IMR-90 (cell line): ENCODE results near the gene CYREN. TPM values are rescaled to one million over a fixed set of nuclear protein-coding genes. Genes with fewer than 3 reads are reported as not detected.

Experiments used
- ATAC-seq: fragments of 200-7000 bp; cut with Tn5 transposase; 2 replicates; pipeline ENCODE4 v1.9.1; 2020; ENCODE audit warnings: low read depth, mild to moderate bottlenecking, moderate library complexity
- BruUV-seq: library from RNA; stranded (reverse); fragments of 400-500 nt; replicated peaks from 2 replicates; lab custom pipeline; 2021; lab: Mats Ljungman, UMichigan
- CTCF ChIA-PET: fragments of 300-600 bp; formaldehyde crosslinking; extraction: SDS; loops from one replicate; lab custom pipeline; 2021; ENCODE audit warnings: antibody characterized with exemption; lab: Yijun Ruan, JAX
- POLR2A ChIA-PET: fragments of 300-600 bp; sonication (Branson Sonifier 250); formaldehyde crosslinking; loops from one replicate; lab custom pipeline; 2022; ENCODE audit warnings: antibody characterized with exemption; ENCODE audit not compliant: unreplicated experiment; lab: Charles Lee
- DNase-seq: peaks from one replicate; pipeline ENCODE4 v3.0.0; 2013
- H2AFZ ChIP-seq: replicated peaks from 2 replicates; pipeline ENCODE3; 2013; ENCODE audit warnings: low read length, mild to moderate bottlenecking; ENCODE audit not compliant: poor library complexity
- H2AK5ac ChIP-seq: 2 replicates; pipeline ENCODE4 v1.6.1; 2013; ENCODE audit warnings: low read depth, low read length, inconsistent platforms
- H2AK9ac ChIP-seq: replicated peaks from 2 replicates; pipeline ENCODE3; 2013; ENCODE audit warnings: mild to moderate bottlenecking, low read depth, low read length, moderate library complexity; ENCODE audit not compliant: poor library complexity
- H2BK120ac ChIP-seq: 2 replicates; pipeline ENCODE4 v1.6.1; 2013; ENCODE audit warnings: low read depth, low read length, inconsistent platforms
- H2BK15ac ChIP-seq: 3 replicates; pipeline ENCODE4 v1.6.1; 2013; ENCODE audit warnings: low read depth, low read length, inconsistent platforms
- H2BK20ac ChIP-seq: 2 replicates; pipeline ENCODE4 v1.6.1; 2013; ENCODE audit warnings: low read depth, mild to moderate bottlenecking, inconsistent platforms, low read length, moderate library complexity
- H2BK5ac ChIP-seq: 2 replicates; pipeline ENCODE4 v1.6.1; 2013; ENCODE audit warnings: mild to moderate bottlenecking, low read depth, low read length, inconsistent platforms; ENCODE audit not compliant: poor library complexity, severe bottlenecking
- H3K14ac ChIP-seq: replicated peaks from 2 replicates; pipeline ENCODE4 v1.6.1; 2013; ENCODE audit warnings: low read depth, low read length, inconsistent platforms
- H3K18ac ChIP-seq: 2 replicates; pipeline ENCODE4 v1.6.1; 2013; ENCODE audit warnings: low read depth, low read length, control low read depth
- H3K23ac ChIP-seq: 2 replicates; pipeline ENCODE4 v1.6.1; 2013; ENCODE audit warnings: low read depth, low read length, inconsistent platforms
- H3K27ac ChIP-seq: 2 replicates; pipeline ENCODE4 v1.5.1; 2013; ENCODE audit warnings: mild to moderate bottlenecking, control low read depth, low read length; ENCODE audit not compliant: insufficient read depth
- H3K27me3 ChIP-seq: 2 replicates; pipeline ENCODE4 v1.6.1; 2013; ENCODE audit warnings: low read length; ENCODE audit not compliant: control insufficient read depth, insufficient read depth
- H3K36me3 ChIP-seq: 2 replicates; pipeline ENCODE4 v1.6.1; 2013; ENCODE audit warnings: low read length, mixed read lengths; ENCODE audit not compliant: control insufficient read depth, insufficient read depth
- H3K4ac ChIP-seq: 2 replicates; pipeline ENCODE4 v1.6.1; 2013; ENCODE audit warnings: low read depth, low read length, inconsistent platforms
- H3K4me1 ChIP-seq: 2 replicates; pipeline ENCODE4 v1.6.1; 2013; ENCODE audit warnings: low read length, mixed read lengths; ENCODE audit not compliant: control insufficient read depth, insufficient read depth
- H3K4me2 ChIP-seq: 2 replicates; pipeline ENCODE4 v1.6.1; 2013; ENCODE audit warnings: low read depth, mild to moderate bottlenecking, control low read depth, low read length, moderate library complexity
- H3K4me3 ChIP-seq: 2 replicates; pipeline ENCODE4 v1.5.1; 2013; ENCODE audit warnings: low read depth, mild to moderate bottlenecking, control low read depth, low read length, moderate library complexity; ENCODE audit not compliant: insufficient read depth
- H3K56ac ChIP-seq: 2 replicates; pipeline ENCODE4 v1.6.1; 2013; ENCODE audit warnings: low read length, inconsistent platforms; ENCODE audit not compliant: insufficient read depth; ENCODE audit errors: extremely low read depth
- H3K79me1 ChIP-seq, 2 experiments: 2 replicates each; pipeline ENCODE4 v1.6.1; 2013; ENCODE audit warnings: low read length in 2 of 2, inconsistent platforms in 1 of 2, low read depth in 1 of 2
- H3K9ac ChIP-seq: 2 replicates; pipeline ENCODE4 v1.6.1; 2013; ENCODE audit warnings: low read depth, low read length, control low read depth
- H3K9me1 ChIP-seq: 2 replicates; pipeline ENCODE4 v1.6.1; 2013; ENCODE audit warnings: low read length, inconsistent platforms; ENCODE audit not compliant: insufficient read depth
- H3K9me3 ChIP-seq: 2 replicates; pipeline ENCODE4 v1.6.1; 2013; ENCODE audit warnings: low read length; ENCODE audit not compliant: control insufficient read depth, insufficient read depth
- H4K20me1 ChIP-seq: 2 replicates; pipeline ENCODE4 v1.6.1; 2013; ENCODE audit warnings: low read length, inconsistent platforms; ENCODE audit not compliant: insufficient read depth
- H4K5ac ChIP-seq: 2 replicates; pipeline ENCODE4 v1.6.1; 2013; ENCODE audit warnings: mild to moderate bottlenecking, low read depth, low read length, control low read depth
- H4K8ac ChIP-seq, 2 experiments: 2 replicates each; pipeline ENCODE4 v1.6.1; 2013; ENCODE audit warnings: low read depth in 2 of 2, low read length in 2 of 2, control low read depth in 1 of 2, inconsistent platforms in 1 of 2
- H4K91ac ChIP-seq: 2 replicates; pipeline ENCODE4 v1.6.1; 2013; ENCODE audit warnings: low read depth, low read length, inconsistent platforms; ENCODE audit not compliant: insufficient read depth
- CEBPB ChIP-seq: IDR thresholded peaks from 2 replicates; pipeline ENCODE4 v1.6.1; 2012; ENCODE audit warnings: low read depth, low read length, improper control_type of control experiment
- CHD1 ChIP-seq: IDR thresholded peaks from 2 replicates; pipeline ENCODE4 v1.6.1; 2012; ENCODE audit warnings: low read depth, low read length, improper control_type of control experiment
- MAFK ChIP-seq: IDR thresholded peaks from 2 replicates; pipeline ENCODE4 v1.6.1; 2012; ENCODE audit warnings: low read depth, low read length, improper control_type of control experiment
- MXI1 ChIP-seq: IDR thresholded peaks from 2 replicates; pipeline ENCODE4 v1.6.1; 2012; ENCODE audit warnings: low read depth, mild to moderate bottlenecking, low read length, moderate library complexity, borderline replicate concordance
- RAD21 ChIP-seq: IDR thresholded peaks from 2 replicates; pipeline ENCODE4 v1.6.1; 2012; ENCODE audit warnings: low read length, improper control_type of control experiment
- RCOR1 ChIP-seq: IDR thresholded peaks from 2 replicates; pipeline ENCODE4 v1.6.1; 2012; ENCODE audit warnings: mild to moderate bottlenecking, low read length, improper control_type of control experiment; ENCODE audit not compliant: insufficient replicate concordance
- RFX5 ChIP-seq: IDR thresholded peaks from 2 replicates; pipeline ENCODE4 v1.8.0; 2012; ENCODE audit warnings: low read depth, mild to moderate bottlenecking, low read length, moderate library complexity
- SMC3 ChIP-seq: fragments of 150-350 bp; IDR thresholded peaks from 2 replicates; pipeline ENCODE4 v1.6.1; 2016; ENCODE audit warnings: low read depth, mild to moderate bottlenecking, antibody characterized with exemption, low read length, moderate library complexity
- WGBS, 2 experiments: methylation state at CpG; one replicate each; pipeline versions ENCODE4 v1.1.5 to v1.1.7; 2013; ENCODE audit warnings: missing lambda C conversion rate in 2 of 2; ENCODE audit not compliant: insufficient read length in 1 of 2; ENCODE audit errors: extremely low coverage in 2 of 2; 5-methylcytosine and 5-hydroxymethylcytosine counted together
- dilution Hi-C: fragments of 300-500 bp; cut with HindIII; formaldehyde crosslinking; loops from one replicate; pipeline ENCODE4 v1.14.3; 2018; ENCODE audit warnings: low sequenced_read_pairs; ENCODE audit not compliant: unreplicated experiment
- in situ Hi-C: fragments of 300-500 bp; cut with MboI; formaldehyde crosslinking; loops from 3 replicates; pipeline ENCODE4 v1.14.3; 2019; ENCODE audit warnings: low sequenced_read_pairs, inconsistent platforms, mixed read lengths
- intact Hi-C: fragments of 100-400 bp; cut with micrococcal nuclease; formaldehyde crosslinking; loops from 2 replicates; pipeline ENCODE4 v1.10.0; 2022
- polyA plus RNA-seq, 3 experiments: library from polyadenylated mRNA; depleted of rRNA; stranded (reverse); fragments of >200 nt; gene quantifications; 2 replicates each; pipeline ENCODE4 v1.2.3, GENCODE V29; 2012; ENCODE audit warnings: low replicate concordance in 1 of 3
- total RNA-seq: library from RNA; depleted of rRNA; stranded (reverse); fragments of >200 nt; gene quantifications from 2 replicates; pipeline ENCODE4 v1.2.3, GENCODE V29; 2012
- TF ChIP-seq, protein P1 (sequence below): conservative IDR thresholded peaks from 2 replicates; pipeline ENCODE4 v1.5.1; 2012; ENCODE audit warnings: mild to moderate bottlenecking, low read depth, low read length, improper control_type of control experiment
- TF ChIP-seq, protein P2 (sequence below): fragments of 150-350 bp; IDR thresholded peaks from 2 replicates; pipeline ENCODE4 v1.6.1; 2017; ENCODE audit warnings: mild to moderate bottlenecking, antibody characterized with exemption, low read length, low read depth

CYREN gene
- total and polyA plus RNA-seq, 2 of the 4 experiments (the other 2 are of a cell fraction) = 26.5 to 29.2 TPM

DNA sequence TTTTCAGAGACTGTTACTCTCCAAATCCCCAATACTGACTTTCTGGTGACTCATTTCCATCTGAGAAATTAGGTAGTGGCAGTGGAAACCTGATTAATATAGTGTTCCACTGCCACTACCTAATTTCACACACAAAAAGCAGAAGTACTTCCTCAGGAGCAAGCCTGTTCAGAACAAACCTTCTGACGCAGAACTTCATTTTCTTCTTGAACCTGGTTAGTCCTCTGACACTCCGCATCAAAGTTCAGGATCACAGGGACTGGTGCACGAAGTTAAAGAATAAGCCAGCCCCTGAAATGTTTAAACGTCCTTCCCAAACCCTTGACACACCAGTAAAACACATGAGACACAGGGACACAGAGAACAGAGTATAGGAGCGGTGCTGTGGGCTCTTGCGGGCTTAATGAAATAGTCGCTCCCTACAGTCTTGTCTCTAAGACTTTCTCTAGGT is 36.5 kb upstream of the CYREN start:
- no peak overlapping the region for H3K9ac ChIP-seq
- H2BK20ac ChIP-seq = no peak overlapping the region
- H4K20me1 ChIP-seq = no peaks in the 10 kb centered on the region
- H3K9me3 ChIP-seq = no peaks in the 10 kb centered on the region
- TF ChIP-seq, protein P1, sequence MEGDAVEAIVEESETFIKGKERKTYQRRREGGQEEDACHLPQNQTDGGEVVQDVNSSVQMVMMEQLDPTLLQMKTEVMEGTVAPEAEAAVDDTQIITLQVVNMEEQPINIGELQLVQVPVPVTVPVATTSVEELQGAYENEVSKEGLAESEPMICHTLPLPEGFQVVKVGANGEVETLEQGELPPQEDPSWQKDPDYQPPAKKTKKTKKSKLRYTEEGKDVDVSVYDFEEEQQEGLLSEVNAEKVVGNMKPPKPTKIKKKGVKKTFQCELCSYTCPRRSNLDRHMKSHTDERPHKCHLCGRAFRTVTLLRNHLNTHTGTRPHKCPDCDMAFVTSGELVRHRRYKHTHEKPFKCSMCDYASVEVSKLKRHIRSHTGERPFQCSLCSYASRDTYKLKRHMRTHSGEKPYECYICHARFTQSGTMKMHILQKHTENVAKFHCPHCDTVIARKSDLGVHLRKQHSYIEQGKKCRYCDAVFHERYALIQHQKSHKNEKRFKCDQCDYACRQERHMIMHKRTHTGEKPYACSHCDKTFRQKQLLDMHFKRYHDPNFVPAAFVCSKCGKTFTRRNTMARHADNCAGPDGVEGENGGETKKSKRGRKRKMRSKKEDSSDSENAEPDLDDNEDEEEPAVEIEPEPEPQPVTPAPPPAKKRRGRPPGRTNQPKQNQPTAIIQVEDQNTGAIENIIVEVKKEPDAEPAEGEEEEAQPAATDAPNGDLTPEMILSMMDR = no peak
- no peak for TF ChIP-seq SMC3
- TF ChIP-seq, protein P2, sequence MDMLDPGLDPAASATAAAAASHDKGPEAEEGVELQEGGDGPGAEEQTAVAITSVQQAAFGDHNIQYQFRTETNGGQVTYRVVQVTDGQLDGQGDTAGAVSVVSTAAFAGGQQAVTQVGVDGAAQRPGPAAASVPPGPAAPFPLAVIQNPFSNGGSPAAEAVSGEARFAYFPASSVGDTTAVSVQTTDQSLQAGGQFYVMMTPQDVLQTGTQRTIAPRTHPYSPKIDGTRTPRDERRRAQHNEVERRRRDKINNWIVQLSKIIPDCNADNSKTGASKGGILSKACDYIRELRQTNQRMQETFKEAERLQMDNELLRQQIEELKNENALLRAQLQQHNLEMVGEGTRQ = no peak
- no peak for TF ChIP-seq RCOR1
- TF ChIP-seq RAD21 = no peak
- TF ChIP-seq RFX5 = no peak
- TF ChIP-seq MXI1 = no peak
- no peak for TF ChIP-seq MAFK
- TF ChIP-seq CEBPB = no peak
- no peak for TF ChIP-seq CHD1
- ATAC-seq = no peak
- POLR2A ChIA-PET = no interaction called here
- H2BK5ac ChIP-seq = no peak overlapping the region
- H3K27me3 ChIP-seq = no peaks in the 10 kb centered on the region
- dilution Hi-C loops (no loop called here), in situ Hi-C loops (no loop called here), intact Hi-C loops (no loop called here)
- DNase-seq = no peak
- H3K9me1 ChIP-seq = peaks cover 20% of the 10 kb centered on the region
- no peak overlapping the region for H4K5ac ChIP-seq
- peaks cover 8% of the 10 kb centered on the region; the same call in 1 of the 2 replicates for H3K4me1 ChIP-seq
- H3K56ac ChIP-seq = no peak overlapping the region
- BruUV-seq = no TSS peak
- H3K4me3 ChIP-seq = no peak overlapping the region
- H3K36me3 ChIP-seq = peaks cover 5% of the 10 kb centered on the region
- H3K4ac ChIP-seq = no peak overlapping the region
- H3K79me1 ChIP-seq = peaks cover 8 to 40% of the 10 kb centered on the region in 2 experiments; a peak in 3 of 4 replicates
- no peak overlapping the region for H4K8ac ChIP-seq
- no peak overlapping the region for H3K14ac ChIP-seq
- H3K27ac ChIP-seq = no peak overlapping the region
- no peak overlapping the region for H2AK5ac ChIP-seq
- H2BK15ac ChIP-seq = no peak overlapping the region
- no peak overlapping the region for H2AFZ ChIP-seq
- H3K4me2 ChIP-seq = no peak overlapping the region
- 93% methylated on average over 3 of the region's 7 CpGs; no CpG with 5 or more reads in 1 of the 2 experiments for WGBS, 2 experiments
- no peak overlapping the region for H2BK120ac ChIP-seq
- CTCF ChIA-PET = interaction anchor here (0.6 kb wide), 1 partner anchor 128 kb away, joined by 3 read pairs; no protein-coding TSS in a partner anchor
- no peak overlapping the region for H2AK9ac ChIP-seq
- H4K91ac ChIP-seq = no peak overlapping the region; the same call in 1 of the 2 replicates
- no peak overlapping the region for H3K23ac ChIP-seq
- no peak overlapping the region for H3K18ac ChIP-seq
